ENCODE results near the gene IRF5. TPM values are rescaled to one million over a fixed set of nuclear protein-coding genes. Genes with fewer than 3 reads are reported as not detected.

The IRF5 gene
- total RNA-seq, 1 donor: under 0.01 TPM

DNA sequence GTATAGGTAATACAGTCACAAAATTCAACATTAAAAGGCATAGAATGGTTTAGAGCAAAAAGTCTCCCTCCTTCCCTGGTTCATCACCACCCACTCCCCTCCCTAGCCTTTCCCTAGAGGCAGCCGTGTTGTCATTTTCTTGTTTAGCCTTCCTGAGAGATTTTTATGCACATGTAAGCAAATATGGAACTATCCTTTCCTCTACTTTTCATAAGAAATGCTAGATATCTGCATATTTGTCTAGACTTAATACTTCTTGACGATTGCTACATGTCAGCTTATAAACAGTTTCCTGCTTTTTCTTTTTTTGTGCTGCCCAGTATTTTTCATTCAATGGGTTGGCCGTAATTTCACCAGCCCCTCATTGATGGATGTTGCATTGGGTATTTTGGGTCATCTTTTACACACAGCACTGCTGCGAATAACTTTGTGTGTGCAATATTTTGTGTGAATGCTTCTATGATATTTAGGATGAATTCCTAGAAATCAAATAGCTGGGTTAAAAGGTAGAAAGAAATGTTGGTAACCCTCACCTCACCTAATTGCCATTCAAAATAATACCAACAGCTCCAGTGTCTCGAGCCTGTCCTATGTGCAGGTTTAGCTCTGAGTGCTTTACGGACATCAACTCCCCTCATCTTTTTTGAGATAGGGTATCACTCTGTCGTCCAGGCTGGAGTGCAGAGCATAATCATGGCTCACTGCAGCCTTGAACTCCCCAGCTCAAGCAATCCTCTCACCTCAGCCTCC lies 6.9 kb downstream of the IRF5 start:
- Histone ChIP-seq H4K20me1 (ENCODE audit: insufficient read depth, low read length) (no peaks in the 10 kb centered on the region), H3K4me1 (ENCODE audit: insufficient read depth, low read length) (no peaks in the 10 kb centered on the region), H3K27me3 (ENCODE audit: insufficient read depth, low read length) (peaks cover 10% of the 10 kb centered on the region), H2AFZ (ENCODE audit: low read length) (no peak overlapping the region), H3K27ac (ENCODE audit: low read depth, low read length) (no peak overlapping the region), H3K36me3 (ENCODE audit: insufficient read depth, low read length) (no peaks in the 10 kb centered on the region), H3K4me2 (ENCODE audit: insufficient read depth, low read length) (no peak overlapping the region), H3K79me2 (ENCODE audit: insufficient read depth, low read length) (no peaks in the 10 kb centered on the region), H3K4me3 (ENCODE audit: insufficient read depth, low read length) (no peak overlapping the region), H3K9me3 (ENCODE audit: low read depth, low read length) (no peaks in the 10 kb centered on the region)
- peak; percentile 62 for DNase-seq (ENCODE audit: insufficient read length, low spot score, missing footprints)
- TF ChIP-seq, protein P1, sequence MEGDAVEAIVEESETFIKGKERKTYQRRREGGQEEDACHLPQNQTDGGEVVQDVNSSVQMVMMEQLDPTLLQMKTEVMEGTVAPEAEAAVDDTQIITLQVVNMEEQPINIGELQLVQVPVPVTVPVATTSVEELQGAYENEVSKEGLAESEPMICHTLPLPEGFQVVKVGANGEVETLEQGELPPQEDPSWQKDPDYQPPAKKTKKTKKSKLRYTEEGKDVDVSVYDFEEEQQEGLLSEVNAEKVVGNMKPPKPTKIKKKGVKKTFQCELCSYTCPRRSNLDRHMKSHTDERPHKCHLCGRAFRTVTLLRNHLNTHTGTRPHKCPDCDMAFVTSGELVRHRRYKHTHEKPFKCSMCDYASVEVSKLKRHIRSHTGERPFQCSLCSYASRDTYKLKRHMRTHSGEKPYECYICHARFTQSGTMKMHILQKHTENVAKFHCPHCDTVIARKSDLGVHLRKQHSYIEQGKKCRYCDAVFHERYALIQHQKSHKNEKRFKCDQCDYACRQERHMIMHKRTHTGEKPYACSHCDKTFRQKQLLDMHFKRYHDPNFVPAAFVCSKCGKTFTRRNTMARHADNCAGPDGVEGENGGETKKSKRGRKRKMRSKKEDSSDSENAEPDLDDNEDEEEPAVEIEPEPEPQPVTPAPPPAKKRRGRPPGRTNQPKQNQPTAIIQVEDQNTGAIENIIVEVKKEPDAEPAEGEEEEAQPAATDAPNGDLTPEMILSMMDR (IDR thresholded peaks at IDR 0.05; ENCODE audit: extremely low read depth, low read depth, low read length): no peak

DNA sequence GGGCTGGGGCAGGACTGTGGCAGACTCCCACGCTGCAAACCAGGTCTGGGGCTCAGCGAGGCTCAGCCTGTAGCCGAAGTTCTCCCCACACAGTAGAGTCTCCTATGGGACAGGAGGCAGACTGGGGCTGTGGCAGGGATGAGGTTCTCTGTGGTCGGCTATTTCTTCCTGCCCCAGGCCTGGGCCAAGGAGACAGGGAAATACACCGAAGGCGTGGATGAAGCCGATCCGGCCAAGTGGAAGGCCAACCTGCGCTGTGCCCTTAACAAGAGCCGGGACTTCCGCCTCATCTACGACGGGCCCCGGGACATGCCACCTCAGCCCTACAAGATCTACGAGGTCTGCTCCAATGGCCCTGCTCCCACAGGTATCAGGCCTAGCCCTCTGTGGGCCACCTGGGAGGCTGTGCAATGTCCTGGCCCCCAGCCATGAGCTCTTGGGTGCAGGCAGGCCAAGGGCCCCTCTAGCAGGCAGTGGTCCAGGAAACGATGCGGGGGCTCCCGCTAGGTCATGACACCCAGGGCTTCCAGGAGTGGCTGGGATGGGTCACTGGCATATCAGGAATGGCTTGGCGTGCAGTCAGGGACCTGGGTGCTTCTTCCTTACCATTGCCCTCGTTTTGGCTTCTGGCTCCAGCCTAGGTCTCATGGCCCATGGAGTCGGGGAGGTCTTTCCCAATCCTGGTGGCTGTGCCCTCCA lies 8.1 kb downstream of the IRF5 start:
- no peak overlapping the region for H2AFZ ChIP-seq (ENCODE audit: low read length)
- no peak overlapping the region for H3K27ac ChIP-seq (ENCODE audit: low read depth, low read length)
- no peaks in the 10 kb centered on the region for H4K20me1 ChIP-seq (ENCODE audit: insufficient read depth, low read length)
- H3K9me3 ChIP-seq (ENCODE audit: low read depth, low read length): no peaks in the 10 kb centered on the region
- no peak overlapping the region for H3K4me2 ChIP-seq (ENCODE audit: insufficient read depth, low read length)
- H3K36me3 ChIP-seq (ENCODE audit: insufficient read depth, low read length): no peaks in the 10 kb centered on the region
- TF ChIP-seq, protein P1 (IDR thresholded peaks at IDR 0.05; ENCODE audit: extremely low read depth, low read depth, low read length): no peak
- no peak for DNase-seq (ENCODE audit: insufficient read length, low spot score, missing footprints)
- no peaks in the 10 kb centered on the region for H3K79me2 ChIP-seq (ENCODE audit: insufficient read depth, low read length)
- H3K4me3 ChIP-seq (ENCODE audit: insufficient read depth, low read length): no peak overlapping the region
- H3K4me1 ChIP-seq (ENCODE audit: insufficient read depth, low read length): no peaks in the 10 kb centered on the region
- peaks cover 3% of the 10 kb centered on the region for H3K27me3 ChIP-seq (ENCODE audit: insufficient read depth, low read length)

DNA sequence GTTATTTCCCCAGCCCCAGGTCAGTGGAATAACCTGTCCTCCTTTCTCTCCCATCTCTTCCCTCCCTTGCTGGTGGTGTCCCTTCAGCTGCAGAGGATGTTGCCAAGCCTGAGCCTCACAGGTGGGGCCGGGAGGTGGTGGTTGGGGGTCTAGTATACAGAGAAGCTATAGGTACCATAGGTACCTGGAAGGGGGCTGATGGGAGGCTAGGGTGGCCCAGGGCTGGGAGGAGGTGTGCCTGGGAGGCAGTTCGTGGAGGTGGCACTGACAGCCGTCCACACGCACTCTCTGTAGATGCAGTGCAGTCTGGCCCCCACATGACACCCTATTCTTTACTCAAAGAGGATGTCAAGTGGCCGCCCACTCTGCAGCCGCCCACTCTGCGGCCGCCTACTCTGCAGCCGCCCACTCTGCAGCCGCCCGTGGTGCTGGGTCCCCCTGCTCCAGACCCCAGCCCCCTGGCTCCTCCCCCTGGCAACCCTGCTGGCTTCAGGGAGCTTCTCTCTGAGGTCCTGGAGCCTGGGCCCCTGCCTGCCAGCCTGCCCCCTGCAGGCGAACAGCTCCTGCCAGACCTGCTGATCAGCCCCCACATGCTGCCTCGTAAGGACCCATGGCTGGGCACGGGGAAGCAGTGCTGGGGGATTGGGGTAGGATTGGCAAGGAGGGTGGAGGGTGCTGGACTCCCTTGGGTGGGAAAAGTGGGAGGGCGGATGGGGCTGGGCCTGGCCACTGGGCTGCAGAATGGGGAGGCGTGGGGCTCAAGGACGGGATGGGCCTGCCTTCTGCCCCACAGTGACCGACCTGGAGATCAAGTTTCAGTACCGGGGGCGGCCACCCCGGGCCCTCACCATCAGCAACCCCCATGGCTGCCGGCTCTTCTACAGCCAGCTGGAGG lies 9.5 kb downstream of the IRF5 start:
- no peak overlapping the region for H3K4me2 ChIP-seq (ENCODE audit: insufficient read depth, low read length)
- peak; percentile 67 for DNase-seq (ENCODE audit: insufficient read length, low spot score, missing footprints)
- no peaks in the 10 kb centered on the region for H3K9me3 ChIP-seq (ENCODE audit: low read depth, low read length)
- H3K4me3 ChIP-seq (ENCODE audit: insufficient read depth, low read length): no peak overlapping the region
- H3K36me3 ChIP-seq (ENCODE audit: insufficient read depth, low read length): no peaks in the 10 kb centered on the region
- no peaks in the 10 kb centered on the region for H3K4me1 ChIP-seq (ENCODE audit: insufficient read depth, low read length)
- no peaks in the 10 kb centered on the region for H3K27me3 ChIP-seq (ENCODE audit: insufficient read depth, low read length)
- TF ChIP-seq, protein P1 (IDR thresholded peaks at IDR 0.05; ENCODE audit: extremely low read depth, low read depth, low read length): peak; percentile 19
- H2AFZ ChIP-seq (ENCODE audit: low read length): no peak overlapping the region
- H3K27ac ChIP-seq (ENCODE audit: low read depth, low read length): no peak overlapping the region
- no peaks in the 10 kb centered on the region for H4K20me1 ChIP-seq (ENCODE audit: insufficient read depth, low read length)
- no peaks in the 10 kb centered on the region for H3K79me2 ChIP-seq (ENCODE audit: insufficient read depth, low read length)
